OCI-LY3 (cell line): ENCODE measurements around the gene POLA2.

Experiments used
- EZH2phosphoT487 ChIP-seq: fragments of 200-600 bp; shearing (Covaris generic); IDR thresholded peaks from 2 replicates; pipeline ENCODE4 v1.6.1; 2018; ENCODE audit warnings: antibody characterized with exemption, mixed run types, low read depth
- TF ChIP-seq, protein P1 (sequence below): fragments of 200-600, 300-600 bp; sonication (generic); IDR thresholded peaks from 2 replicates; pipeline ENCODE4 v1.5.1; 2014; ENCODE audit warnings: antibody characterized with exemption, low read length, low read depth

DNA sequence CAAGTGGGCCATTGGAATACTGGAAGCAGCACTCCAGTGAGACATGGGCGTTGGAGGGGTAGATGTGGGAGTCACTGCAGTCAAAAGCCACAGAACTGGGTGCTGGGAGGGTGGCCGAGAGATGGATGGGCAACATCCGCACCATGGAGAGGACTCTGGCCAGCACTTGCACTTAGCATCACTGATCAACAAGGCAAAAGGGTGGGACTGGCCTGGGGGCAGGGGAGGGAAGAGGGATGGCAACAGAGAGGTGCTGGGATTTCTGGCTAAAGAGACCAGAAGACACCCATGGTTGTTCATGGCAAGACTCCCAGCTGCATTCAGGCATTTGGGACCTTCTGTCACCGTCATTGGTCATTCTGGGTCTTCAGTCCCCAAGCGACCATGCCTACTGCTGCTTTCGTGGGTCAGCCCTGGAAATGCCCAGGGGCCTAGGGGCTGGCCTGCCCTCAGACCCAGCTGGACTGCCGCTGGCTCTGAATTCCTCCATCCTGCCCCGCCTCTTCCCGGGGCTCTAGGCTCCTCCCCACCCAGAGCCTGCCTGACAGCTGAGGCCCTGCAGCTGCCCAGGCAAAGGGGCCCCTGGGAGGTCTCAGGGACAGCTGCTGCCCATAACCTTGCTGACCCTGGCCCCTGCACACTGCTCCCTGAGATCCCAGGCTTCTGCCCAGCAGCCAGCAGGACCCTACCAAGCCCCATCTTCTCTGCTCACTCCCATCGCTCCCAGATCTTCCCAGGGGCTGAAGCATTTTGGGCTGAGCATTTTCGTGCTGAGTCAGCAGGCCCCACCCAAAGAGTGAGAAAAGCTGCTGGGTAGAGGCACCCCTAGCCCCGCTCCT, 39.9 kb downstream of the POLA2 start:
- TF ChIP-seq, protein P1, sequence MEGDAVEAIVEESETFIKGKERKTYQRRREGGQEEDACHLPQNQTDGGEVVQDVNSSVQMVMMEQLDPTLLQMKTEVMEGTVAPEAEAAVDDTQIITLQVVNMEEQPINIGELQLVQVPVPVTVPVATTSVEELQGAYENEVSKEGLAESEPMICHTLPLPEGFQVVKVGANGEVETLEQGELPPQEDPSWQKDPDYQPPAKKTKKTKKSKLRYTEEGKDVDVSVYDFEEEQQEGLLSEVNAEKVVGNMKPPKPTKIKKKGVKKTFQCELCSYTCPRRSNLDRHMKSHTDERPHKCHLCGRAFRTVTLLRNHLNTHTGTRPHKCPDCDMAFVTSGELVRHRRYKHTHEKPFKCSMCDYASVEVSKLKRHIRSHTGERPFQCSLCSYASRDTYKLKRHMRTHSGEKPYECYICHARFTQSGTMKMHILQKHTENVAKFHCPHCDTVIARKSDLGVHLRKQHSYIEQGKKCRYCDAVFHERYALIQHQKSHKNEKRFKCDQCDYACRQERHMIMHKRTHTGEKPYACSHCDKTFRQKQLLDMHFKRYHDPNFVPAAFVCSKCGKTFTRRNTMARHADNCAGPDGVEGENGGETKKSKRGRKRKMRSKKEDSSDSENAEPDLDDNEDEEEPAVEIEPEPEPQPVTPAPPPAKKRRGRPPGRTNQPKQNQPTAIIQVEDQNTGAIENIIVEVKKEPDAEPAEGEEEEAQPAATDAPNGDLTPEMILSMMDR, result no peak
- TF ChIP-seq EZH2phosphoT487, result no peak
